GM12874 (cell line): Measurements from ENCODE around the gene TTYH3.

Experiments used
- CTCF ChIP-seq: IDR thresholded peaks from 2 replicates; pipeline ENCODE4 v1.5.1; 2011; ENCODE audit warnings: low read depth, mild to moderate bottlenecking, control low read depth, low read length, moderate library complexity; ENCODE audit not compliant: insufficient read depth

TTYH3 gene

GRCh38 chr7:2686101-2686500 is 54.3 kb downstream of the TTYH3 start:
- TF ChIP-seq CTCF = no peak

- no peak for TF ChIP-seq CTCF
Measured at GRCh38 chr7:2687338-2687869, 55.6 kb downstream of the TTYH3 start.

- TF ChIP-seq CTCF = no peak
Measured at GRCh38 chr7:2687881-2688318, 56.1 kb downstream of the TTYH3 start, which contains the start of gene AMZ1. Gene AMZ1, plus strand, starts transcription at chr7:2688202. Its CDS starts 12,250 bp downstream, at chr7:2700452.

GRCh38 chr7:2688409-2689342 is 56.9 kb downstream of the TTYH3 start:
- no peak for TF ChIP-seq CTCF

GRCh38 chr7:2689343-2689847 is 57.6 kb downstream of the TTYH3 start:
- no peak for TF ChIP-seq CTCF

- no peak for TF ChIP-seq CTCF
Measured at GRCh38 chr7:2689951-2690705, 58.3 kb downstream of the TTYH3 start.

- no peak for TF ChIP-seq CTCF
Measured at GRCh38 chr7:2691011-2691707, 59.4 kb downstream of the TTYH3 start.
